ENCODE results near the gene DIABLO.
A peak's percentile ranks its signal among the peaks of the same experiment; 100 is the strongest.
"Not testable (repeated sequence)": the region's sequence is repeated elsewhere in the genome, so short reads cannot be mapped to it uniquely, and the experiment has no call there.

DIABLO gene

DNA sequence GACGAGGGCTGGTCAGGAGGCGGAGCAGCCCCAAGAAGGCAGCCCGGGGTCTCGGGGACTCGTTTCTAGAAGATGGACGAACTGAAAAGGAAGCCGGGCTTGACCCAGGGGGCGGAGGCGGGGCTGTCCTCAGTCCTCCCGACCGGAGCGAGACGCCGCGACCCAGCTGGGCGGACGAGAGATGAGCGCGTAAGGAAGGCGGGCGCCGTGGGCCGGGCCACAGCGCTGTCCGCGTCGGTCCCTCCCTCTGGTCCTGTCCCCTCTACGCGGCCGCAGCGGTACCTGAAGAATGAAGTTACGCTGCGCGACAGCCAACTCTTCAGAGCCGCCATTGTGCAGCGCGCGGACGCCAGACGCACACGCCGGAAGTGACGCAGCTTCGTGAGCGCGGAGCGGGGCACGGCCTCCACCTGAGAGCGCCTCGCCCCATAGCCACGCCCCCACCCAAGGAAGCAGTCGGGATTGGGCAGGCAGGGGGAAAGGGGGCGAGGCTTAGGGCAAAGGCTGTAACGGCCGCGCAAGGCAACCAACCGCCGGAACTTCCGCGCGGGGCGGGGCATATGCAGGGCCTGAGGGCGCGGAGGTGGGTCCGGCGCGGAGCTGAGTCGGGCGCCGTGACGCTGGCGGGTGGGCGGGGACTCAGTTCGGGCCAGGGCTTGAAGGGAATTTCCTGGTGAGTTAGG lies at the start of gene DIABLO:
Gene DIABLO, minus strand, starts transcription at position 370 of the 683 bp plus-strand sequence. Its CDS starts 38 bp downstream, at position 332.
- DNase-seq, result peak; percentile 98 to 99

- no peak for DNase-seq
Observed at GRCh38 chr12:122275459-122275858, 49.6 kb upstream of the DIABLO start.

GRCh38 chr12:122266230-122266901 lies 40.5 kb upstream of the DIABLO start, which contains the start of gene VPS33A:
Gene VPS33A, minus strand, starts transcription at chr12:122266494. Its CDS starts 86 bp downstream, at chr12:122266408.
- peak; percentile 85 to 98 for DNase-seq

DNA sequence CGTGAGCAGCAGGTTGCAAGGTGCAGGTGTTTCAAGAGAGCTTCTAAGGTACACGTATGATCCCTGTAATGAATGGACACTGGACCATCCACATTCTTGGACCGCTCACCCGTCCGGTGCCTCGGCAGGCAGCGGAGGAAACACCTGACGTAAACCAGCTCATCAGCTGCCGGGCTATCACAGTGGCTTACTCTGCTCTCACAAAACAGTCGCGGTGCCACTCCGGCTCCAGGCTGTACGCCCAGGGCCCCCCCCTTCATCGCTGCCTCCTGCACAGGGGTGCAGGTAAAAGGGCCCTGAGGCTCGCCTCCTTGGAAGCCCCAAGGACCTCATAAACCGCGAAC lies 40.0 kb upstream of the DIABLO start:
- DNase-seq, result no peak

GRCh38 chr12:122265476-122265875 lies 39.6 kb upstream of the DIABLO start:
- DNase-seq, result no peak

DNA sequence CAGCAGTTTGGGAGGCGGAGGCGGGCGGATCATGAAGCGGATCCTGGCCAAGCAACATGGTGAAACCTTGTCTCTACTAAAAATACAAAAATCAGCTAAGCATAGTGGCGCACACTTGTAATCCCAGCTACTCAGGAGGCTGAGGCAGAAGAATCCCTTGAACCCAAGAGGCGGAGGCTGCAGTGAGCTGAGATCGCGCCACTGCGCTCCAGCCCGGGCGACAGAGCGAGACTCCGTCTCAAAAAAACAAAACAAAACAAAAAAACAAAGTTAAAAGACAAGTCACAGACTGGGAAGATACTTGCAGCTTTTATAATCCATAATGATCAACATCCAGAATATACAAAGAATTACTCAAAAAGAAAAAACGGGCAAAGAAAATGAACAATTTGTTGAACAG lies 34.9 kb upstream of the DIABLO start:
- DNase-seq, result not testable (repeated sequence)

DNA sequence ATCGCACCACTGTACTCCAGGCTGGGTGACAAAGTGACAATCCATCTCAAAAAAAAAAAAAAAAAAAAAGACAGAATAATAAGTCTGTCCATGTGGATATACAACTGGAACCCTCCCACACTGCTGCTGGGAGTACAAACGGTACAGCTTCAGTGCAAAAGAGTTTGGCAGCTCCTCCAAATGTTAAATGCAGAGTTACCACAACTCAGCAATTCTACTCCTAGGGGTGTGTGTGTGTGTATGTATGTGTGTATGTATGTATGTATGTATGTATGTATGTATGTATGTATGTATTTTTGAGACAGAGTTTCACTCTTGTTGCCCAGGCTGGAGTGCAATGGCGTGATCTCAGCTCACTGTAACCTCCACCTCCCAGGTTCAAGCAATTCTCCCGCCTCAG lies 33.1 kb upstream of the DIABLO start:
- not testable (repeated sequence) for DNase-seq

GRCh38 chr12:122258462-122258861 lies 32.6 kb upstream of the DIABLO start:
- DNase-seq, result not testable (repeated sequence)

- DNase-seq, result no peak
Observed at GRCh38 chr12:122250536-122250935, 24.7 kb upstream of the DIABLO start.

- no peak for DNase-seq
Observed at GRCh38 chr12:122250047-122250446, 24.2 kb upstream of the DIABLO start.

- no peak for DNase-seq
Observed at GRCh38 chr12:122245553-122245952, 19.7 kb upstream of the DIABLO start.

- no peak for DNase-seq
Observed at GRCh38 chr12:122244565-122245371, 18.9 kb upstream of the DIABLO start.

GRCh38 chr12:122243965-122244364 lies 18.1 kb upstream of the DIABLO start:
- DNase-seq, result no peak

DNA sequence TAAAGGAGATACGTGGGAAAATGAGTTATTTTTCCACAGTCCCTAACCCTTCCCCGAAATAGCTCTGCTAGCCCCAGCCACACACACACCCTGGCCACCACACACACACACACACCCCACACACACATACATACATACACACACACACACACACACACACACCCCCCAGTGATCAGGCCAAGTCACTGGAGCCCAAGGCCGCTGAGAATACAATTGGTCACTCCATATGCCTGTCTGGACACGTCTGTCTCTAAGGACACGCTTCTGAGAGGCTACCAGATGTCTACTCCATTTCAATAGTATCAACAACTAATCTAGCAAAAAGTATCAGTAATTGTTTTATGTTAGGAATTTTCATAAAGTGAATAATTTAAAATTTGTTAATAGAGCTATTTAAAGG lies 13.0 kb upstream of the DIABLO start:
- DNase-seq, result no peak

- no peak for DNase-seq
Observed at GRCh38 chr12:122235741-122236140, 9.9 kb upstream of the DIABLO start.

GRCh38 chr12:122232691-122233090 lies 6.8 kb upstream of the DIABLO start:
- DNase-seq, result no peak

DNA sequence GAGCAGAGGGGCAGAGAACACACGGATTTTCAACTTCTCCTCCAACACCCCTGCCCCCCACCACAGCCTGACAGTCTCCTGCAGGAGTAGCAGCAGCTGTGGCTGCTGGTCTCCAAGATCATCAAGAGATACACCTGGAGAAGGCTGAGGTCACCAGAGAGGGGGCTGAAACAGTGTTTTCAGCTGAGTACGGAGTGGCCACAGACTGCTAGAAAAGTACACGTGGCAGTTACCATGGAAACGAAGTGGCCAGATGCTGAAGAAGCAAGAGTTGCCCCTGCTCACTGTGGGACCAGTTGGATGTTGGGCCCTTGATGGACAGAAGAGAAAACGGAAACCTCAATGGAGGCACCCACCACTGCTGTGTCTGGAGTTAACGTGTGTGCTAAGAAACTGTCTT lies 4.9 kb upstream of the DIABLO start:
- no peak for DNase-seq

DNA sequence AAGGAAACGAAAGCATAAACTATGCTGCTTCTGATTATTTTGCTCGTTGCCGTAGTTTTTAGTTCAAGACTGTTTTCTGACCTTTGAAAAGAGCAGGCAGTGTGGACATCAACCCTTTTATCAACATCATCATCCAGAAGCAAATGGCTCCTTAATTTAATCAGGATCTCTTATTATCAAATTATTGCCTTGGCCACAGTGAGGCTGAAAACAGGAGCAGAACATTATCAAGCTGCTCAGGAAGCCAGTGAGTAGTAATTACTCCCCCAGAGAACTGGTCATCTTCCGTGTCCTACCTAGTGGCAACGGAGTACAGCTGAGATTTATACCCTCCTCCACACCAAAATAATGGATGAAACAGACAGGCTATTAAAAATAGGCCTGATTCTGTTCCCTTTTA lies 2.2 kb upstream of the DIABLO start:
- DNase-seq, result no peak

GRCh38 chr12:122227341-122227740 lies 1.5 kb upstream of the DIABLO start:
- DNase-seq, result no peak

- no peak for DNase-seq
Observed at GRCh38 chr12:122226366-122227125, 694 bp upstream of the DIABLO start.

DNA sequence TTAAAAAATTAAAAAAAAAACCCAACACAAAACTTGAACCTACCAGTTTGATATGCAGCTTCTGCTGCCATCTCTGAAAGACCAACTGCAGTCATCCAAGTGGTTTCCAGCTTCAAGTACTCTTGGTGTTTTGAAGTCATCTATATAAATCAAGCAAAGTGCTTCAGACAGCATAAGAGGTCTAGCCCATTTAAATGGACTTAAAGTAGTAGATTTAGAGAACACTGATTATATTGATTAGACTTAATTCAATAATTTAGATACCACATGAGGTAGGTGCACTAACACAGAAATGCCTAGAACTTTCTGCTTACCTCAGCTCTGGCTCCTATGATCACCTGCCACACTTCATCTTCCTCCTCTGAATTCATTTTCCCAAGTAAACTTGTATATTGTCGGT lies 9.4 kb downstream of the DIABLO start:
- no peak for DNase-seq

DNA sequence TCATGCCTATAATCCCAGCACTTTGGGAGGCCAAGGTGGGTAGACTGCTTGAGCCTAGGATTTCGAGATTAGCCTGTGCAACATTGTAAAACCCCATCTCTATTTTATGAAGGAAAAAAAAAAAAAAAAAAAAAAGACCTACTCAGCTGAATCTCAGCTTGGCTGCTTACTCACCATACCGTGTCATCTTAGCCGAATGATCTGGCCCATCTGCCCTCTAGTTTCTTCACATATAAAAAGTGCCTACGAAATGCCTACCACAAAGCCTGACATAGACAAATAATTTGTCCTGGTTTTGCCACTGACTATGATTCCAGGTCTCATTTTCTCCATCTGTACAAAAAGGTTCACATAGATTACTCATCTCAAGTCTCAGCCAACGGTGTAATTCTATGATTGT lies 10.1 kb downstream of the DIABLO start:
- peak in 1 of 2 experiments; percentile 3 for DNase-seq

Measured in NCI-H446 (cell line).